Activated CD8-positive, alpha-beta memory T cell treated with anti-CD3 and anti-CD28 coated beads for 1 hour (primary cell): ENCODE data around the gene TP53.
"Not testable (repeated sequence)": the region's sequence is repeated elsewhere in the genome, so short reads cannot be mapped to it uniquely, and the experiment has no call there.

Experiments used
- DNase-seq, 2 donors: peaks; one replicate each; pipeline ENCODE4 v3.0.0-alpha.2; 2020; ENCODE audit warnings: low read depth in 1 of 2; ENCODE audit errors: extremely low read depth in 1 of 2

Gene TP53

GRCh38 chr17:7676533-7676932 lies 10.8 kb downstream of the TP53 start:
- no peak for DNase-seq

- DNase-seq: no peak
Observed at GRCh38 chr17:7674934-7675333, 12.4 kb downstream of the TP53 start.

DNA sequence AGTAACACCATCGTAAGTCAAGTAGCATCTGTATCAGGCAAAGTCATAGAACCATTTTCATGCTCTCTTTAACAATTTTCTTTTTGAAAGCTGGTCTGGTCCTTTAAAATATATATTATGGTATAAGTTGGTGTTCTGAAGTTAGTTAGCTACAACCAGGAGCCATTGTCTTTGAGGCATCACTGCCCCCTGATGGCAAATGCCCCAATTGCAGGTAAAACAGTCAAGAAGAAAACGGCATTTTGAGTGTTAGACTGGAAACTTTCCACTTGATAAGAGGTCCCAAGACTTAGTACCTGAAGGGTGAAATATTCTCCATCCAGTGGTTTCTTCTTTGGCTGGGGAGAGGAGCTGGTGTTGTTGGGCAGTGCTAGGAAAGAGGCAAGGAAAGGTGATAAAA lies 14.1 kb downstream of the TP53 start:
- no peak for DNase-seq

DNA sequence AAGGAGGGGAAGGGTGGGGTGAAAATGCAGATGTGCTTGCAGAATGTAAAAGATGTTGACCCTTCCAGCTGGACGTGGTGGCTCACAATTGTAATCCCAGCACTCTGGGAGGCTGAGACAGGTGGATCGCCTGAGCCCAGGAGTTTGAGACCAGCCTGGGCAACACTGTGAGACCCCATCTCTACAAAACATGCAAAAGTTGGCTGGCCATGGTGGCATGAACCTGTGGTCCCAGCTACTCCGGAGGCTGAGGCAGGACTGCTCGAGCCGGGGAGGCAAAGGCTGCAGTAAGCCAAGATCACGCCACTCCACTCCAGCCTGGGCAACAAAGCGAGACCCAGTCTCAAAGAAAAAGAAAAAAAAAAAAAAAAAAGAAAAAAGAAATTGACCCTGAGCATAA lies 18.8 kb downstream of the TP53 start:
- DNase-seq: no peak

GRCh38 chr17:7667656-7668406 lies 19.5 kb downstream of the TP53 start:
- DNase-seq: no peak

- DNase-seq: no peak
Observed at GRCh38 chr17:7656958-7657609, 30.2 kb downstream of the TP53 start.

- DNase-seq: no peak
Observed at GRCh38 chr17:7655541-7655840, 31.8 kb downstream of the TP53 start.

- no peak for DNase-seq
Observed at GRCh38 chr17:7654832-7655540, 32.3 kb downstream of the TP53 start.

GRCh38 chr17:7652388-7653356 lies 34.6 kb downstream of the TP53 start:
- no peak for DNase-seq

GRCh38 chr17:7651665-7652387 lies 35.5 kb downstream of the TP53 start:
- no peak for DNase-seq

DNA sequence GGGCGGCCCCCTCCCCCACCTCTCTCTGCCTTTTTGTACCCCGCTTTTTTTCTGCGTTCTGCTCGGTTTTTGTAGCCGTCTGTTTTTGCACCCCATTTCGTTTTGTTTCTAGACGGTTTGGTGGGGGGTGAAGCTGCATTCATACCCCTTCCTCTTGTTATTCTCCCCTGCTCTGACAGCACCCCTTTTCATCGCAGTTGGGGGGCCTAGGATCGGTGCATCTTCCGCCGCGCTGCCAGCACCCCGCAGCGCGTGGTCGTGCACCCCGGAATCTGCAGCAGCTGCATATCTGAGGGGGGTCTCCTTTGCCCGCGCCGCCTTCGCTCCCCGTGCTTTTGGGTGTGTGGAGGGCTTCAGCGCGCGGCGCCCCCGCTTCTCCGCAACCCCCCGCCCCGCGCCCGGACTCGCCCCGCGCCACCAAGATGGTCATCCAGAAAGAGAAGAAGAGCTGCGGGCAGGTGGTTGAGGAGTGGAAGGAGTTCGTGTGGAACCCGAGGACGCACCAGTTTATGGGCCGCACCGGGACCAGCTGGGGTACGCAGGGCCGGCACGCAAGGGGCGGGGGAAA lies 36.1 kb downstream of the TP53 start:
- DNase-seq: no peak

DNA sequence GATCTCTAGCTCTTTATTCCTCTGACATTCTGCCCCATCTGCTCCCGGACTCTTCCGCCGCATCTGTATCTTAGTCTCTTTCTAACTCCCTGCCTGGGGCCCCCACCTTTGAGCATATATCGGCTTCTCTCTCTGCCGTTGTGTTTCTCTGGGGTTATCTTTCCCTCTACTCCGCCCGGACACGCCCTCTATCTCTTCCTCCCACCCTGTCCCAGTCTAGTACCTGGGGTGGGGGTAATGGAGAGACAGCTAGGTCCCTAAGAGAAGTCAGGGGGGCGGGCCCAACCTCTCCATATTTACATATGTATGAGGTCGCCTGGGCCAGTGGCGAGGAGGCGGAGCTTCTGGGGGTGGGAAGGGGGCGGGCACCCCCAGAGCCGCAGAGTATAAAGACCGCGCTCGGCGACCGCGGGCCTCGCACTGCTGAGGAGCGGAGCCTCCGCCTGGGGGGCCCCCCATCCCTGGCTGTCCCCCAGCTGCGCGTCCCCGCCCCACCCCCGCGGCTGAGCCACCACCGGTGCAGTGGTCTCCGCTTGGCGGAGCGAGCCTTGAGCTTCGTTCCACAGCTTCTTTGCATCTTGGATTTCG lies 36.7 kb downstream of the TP53 start, which contains the start of gene ATP1B2:
Gene ATP1B2 (plus strand): TSS at position 418 of the 588 bp plus-strand sequence. CDS start 593 bp downstream, outside the sequence.
- DNase-seq: peak; percentile 56 to 71

DNA sequence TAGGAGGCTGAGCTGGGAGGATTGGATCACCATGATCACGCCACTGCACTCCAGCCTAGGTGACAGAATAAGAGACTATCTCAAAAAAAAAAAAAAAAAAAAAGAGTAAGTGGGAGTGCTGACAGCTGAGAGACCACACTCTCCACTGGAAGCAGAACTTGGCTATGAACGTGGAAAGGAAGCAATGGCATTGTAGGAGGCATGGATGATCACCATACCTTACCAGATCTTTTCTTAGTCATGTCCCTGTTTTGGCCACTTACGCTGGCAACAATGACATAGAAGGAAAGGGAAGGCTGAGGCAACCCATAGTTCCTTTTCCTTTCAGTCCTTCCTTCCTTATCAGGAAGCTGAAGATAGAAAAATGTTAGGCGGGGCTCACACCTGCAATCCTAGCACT lies 40.3 kb downstream of the TP53 start:
- DNase-seq: no peak

DNA sequence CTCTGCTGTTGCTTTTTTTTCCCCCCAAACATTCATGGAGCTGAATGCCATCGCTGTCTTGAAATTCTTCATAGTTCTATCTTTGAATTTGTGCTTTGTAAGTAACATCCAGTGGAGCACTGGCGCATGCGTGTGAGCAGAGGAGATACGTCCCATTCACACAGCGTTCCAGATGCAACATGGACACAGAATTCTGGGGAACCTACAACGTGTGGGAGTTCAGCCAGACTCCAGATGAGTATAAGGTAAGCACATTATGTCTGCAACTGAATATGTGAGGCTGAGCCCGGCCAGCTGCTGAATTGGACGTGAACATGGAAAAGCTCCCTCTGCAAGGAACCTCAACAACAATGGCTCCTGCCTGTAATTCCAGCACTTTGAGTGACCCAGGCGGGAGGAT lies 40.8 kb downstream of the TP53 start:
- no peak for DNase-seq

- DNase-seq: no peak
Observed at GRCh38 chr17:7644775-7645174, 42.5 kb downstream of the TP53 start.

GRCh38 chr17:7641635-7642034 lies 45.7 kb downstream of the TP53 start:
- DNase-seq: not testable (repeated sequence)

DNA sequence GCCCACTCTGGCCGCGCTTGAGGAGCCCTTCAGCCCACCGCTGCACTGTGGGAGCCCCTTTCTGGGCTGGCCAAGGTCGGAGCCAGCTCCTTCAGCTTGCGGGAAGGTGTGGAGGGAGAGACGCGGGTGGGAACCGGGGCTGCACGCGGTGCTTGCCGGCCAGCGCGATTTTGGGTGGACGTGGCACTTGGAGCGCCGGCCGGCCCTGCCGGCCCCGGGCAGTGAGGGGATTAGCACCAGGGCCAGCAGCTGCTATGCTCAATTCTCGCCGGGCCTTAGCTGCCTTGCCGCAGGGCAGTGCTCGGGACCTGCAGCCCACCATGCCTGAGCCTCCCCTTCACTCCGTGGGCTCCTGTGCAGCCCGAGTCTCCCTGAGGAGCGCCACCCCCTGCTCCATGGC lies 46.5 kb downstream of the TP53 start:
- no peak for DNase-seq

DNA sequence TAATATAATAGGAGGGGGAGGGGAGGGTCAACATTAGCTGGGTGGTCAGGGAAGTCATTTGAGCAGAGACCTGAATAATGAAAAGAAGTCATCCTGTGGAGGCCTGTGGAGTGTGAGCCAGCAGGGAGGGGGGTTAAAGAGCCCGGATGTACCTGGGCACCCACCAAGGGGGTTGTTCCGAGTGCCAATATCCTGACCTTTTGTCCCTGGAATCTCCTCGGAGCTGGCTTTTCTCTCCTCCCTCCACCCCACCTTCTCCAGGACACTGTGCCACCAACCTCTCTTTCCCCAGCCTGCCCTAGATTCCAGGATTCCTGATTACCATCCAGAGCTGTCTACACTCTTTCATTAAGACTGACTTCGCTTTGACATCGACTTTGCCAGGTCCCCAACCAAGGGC lies 51.1 kb downstream of the TP53 start:
- DNase-seq: no peak

DNA sequence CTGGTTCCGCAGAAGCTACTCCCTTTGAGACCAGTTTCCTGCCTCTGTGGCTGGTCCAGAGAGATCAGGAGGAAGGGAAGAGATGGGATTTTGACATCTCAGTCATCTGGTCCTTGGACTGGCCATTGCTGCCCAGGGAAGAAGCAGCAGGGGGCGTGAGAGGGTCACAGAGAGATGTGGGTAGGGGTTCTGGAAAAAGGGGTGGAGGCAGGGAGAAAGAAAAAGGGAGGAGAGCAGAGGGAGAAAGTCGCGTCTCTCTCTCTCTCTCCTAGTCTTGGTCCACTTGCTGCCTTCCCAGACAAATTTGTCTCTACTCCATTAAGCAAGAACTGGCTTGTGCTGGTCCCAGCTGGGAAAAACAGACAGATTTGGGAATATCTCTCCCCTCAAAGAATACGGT lies 52.9 kb downstream of the TP53 start:
- no peak for DNase-seq

DNA sequence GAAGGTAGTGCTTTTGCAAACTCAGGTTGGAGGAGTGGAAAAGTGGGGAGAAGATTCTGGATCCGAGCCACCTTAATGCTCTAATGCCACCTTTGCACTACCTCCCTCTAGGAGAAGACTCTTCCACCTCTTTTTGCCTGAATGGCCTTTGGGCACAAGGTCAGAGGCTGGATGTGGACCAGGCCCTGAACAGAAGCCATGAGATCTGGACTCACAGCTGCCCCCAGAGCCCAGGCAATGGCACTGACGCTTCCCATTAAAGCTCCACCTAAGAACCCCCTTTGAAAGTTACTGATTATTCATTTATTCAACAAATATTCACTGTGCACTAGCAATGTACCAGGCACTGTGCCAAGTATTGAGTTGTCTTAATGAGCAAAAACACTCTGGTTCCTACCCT lies 54.2 kb downstream of the TP53 start:
- DNase-seq: no peak
